Glutamatergic neuron (in vitro differentiated cells): ENCODE results near the gene FOXRED2. TPM values are rescaled to one million over a fixed set of nuclear protein-coding genes. Genes with fewer than 3 reads are reported as not detected.

Experiments used
- DNase-seq: peaks from one replicate; pipeline ENCODE4 v3.0.0; 2022
- H3K27ac Mint-ChIP-seq: one replicate; pipeline ENCODE4 v1.8.0; 2020; ENCODE audit warnings: mild to moderate bottlenecking, mixed read lengths, inconsistent platforms; ENCODE audit not compliant: unreplicated experiment
- H3K27me3 Mint-ChIP-seq: one replicate; pipeline ENCODE4 v1.8.0; 2020; ENCODE audit warnings: mild to moderate bottlenecking, moderate library complexity, mixed read lengths, inconsistent platforms; ENCODE audit not compliant: unreplicated experiment
- H3K36me3 Mint-ChIP-seq: one replicate; pipeline ENCODE4 v1.8.0; 2020; ENCODE audit warnings: mild to moderate bottlenecking, mixed read lengths, inconsistent platforms; ENCODE audit not compliant: unreplicated experiment
- H3K4me1 Mint-ChIP-seq: one replicate; pipeline ENCODE4 v1.8.0; 2020; ENCODE audit warnings: mild to moderate bottlenecking, low read depth, mixed read lengths, inconsistent platforms; ENCODE audit not compliant: unreplicated experiment
- H3K4me3 Mint-ChIP-seq: one replicate; pipeline ENCODE4 v1.8.0; 2020; ENCODE audit warnings: mild to moderate bottlenecking, mixed read lengths, inconsistent platforms; ENCODE audit not compliant: unreplicated experiment
- H3K9me3 Mint-ChIP-seq: one replicate; pipeline ENCODE4 v1.8.0; 2020; ENCODE audit warnings: mild to moderate bottlenecking, moderate library complexity, mixed read lengths, inconsistent platforms; ENCODE audit not compliant: unreplicated experiment
- total RNA-seq: library from RNA; stranded (reverse); fragmentation: NEBNext Ultra II Directional; extraction: Animal tissue kit (Norgen Biotek cat#: 25700); gene quantifications from one replicate; pipeline ENCODE4 v1.2.1, GENCODE V29; 2021; ENCODE audit not compliant: unreplicated experiment
- TF ChIP-seq, protein P1 (sequence below): fragments of 200-600 bp; sonication (generic); IDR thresholded peaks from one replicate; pipeline ENCODE4 v1.5.0; 2021; ENCODE audit not compliant: partially characterized antibody, unreplicated experiment

The FOXRED2 gene
- total RNA-seq, 1 donor from 2014 or later, result 41.6 TPM

DNA sequence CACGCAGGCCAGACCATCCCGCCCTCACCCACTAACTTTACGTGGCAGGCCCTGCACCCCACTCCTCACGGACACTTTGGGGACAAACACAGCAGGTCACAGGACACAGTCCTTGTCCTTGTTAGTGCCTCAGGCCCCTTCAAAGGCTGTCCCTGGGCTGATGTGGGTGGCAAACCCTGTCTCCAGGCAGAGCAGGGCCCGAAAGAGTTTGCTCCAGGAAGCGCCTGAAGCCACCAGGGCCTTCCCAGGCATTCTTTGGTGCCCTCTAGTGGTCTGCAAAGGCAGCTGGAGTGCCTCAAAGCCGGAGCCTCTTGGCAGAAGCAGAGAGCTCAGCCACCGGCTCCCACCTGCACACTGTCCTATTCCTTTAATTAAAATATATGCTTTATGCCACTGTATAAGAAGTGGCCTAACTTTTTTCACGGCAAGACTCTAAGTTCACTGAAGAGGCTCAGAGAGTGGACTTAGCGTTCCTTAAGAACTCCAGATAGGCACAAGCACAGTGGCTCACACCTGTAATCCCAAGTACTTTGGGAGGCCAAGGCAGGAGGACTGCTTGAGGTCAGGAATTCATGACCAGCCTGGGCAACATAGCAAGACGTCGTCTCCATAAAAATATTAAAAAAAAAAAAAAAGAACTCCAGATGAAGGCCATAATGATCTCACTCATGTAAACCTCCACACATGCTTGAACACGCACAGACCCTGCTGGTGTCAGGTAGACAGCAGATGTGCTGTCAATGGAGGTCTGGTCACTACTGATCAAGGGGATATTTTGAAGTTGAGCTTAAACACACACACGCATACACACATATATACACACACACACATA lies 36.5 kb downstream of the FOXRED2 start:
- TF ChIP-seq, protein P1, sequence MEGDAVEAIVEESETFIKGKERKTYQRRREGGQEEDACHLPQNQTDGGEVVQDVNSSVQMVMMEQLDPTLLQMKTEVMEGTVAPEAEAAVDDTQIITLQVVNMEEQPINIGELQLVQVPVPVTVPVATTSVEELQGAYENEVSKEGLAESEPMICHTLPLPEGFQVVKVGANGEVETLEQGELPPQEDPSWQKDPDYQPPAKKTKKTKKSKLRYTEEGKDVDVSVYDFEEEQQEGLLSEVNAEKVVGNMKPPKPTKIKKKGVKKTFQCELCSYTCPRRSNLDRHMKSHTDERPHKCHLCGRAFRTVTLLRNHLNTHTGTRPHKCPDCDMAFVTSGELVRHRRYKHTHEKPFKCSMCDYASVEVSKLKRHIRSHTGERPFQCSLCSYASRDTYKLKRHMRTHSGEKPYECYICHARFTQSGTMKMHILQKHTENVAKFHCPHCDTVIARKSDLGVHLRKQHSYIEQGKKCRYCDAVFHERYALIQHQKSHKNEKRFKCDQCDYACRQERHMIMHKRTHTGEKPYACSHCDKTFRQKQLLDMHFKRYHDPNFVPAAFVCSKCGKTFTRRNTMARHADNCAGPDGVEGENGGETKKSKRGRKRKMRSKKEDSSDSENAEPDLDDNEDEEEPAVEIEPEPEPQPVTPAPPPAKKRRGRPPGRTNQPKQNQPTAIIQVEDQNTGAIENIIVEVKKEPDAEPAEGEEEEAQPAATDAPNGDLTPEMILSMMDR, result peak; percentile 87
- no peaks in the 10 kb centered on the region for H3K9me3 Mint-ChIP-seq
- H3K27me3 Mint-ChIP-seq, result peaks cover 5% of the 10 kb centered on the region
- peak; percentile 83 for DNase-seq
- H3K4me3 Mint-ChIP-seq, result no peak overlapping the region
- H3K27ac Mint-ChIP-seq, result no peak overlapping the region
- H3K36me3 Mint-ChIP-seq, result peaks cover 2% of the 10 kb centered on the region
- peaks cover 5% of the 10 kb centered on the region for H3K4me1 Mint-ChIP-seq

DNA sequence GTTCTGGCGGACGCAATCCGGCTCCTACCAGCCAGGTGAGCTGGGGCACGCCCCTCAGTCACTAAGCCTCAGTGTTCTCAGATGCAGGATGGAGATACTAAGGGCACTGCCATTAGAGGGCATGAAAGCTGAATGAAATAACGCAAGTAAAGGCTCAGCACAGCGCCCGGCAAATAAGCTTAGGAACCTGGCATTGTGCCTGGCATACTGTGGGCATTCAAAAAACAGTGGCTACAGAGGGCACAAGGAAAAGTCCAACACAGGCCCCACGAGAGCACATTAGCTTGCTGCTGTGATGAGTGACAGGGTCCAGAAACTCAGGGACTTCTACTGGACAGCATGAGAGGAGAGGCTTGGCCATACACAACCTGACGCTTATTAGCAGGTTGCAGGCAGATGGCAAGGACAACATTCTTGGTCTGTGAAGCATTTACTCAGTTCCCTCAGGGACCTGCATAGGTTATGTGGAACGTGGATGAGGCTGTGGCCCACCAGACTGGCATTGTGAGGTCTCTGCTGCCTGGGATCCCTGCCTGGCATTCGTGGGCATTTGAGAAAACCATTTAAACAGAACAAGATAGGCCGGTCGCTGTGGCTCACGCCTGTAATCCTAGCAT lies 37.6 kb downstream of the FOXRED2 start:
- peak overlapping the region; percentile 22 for H3K27ac Mint-ChIP-seq
- TF ChIP-seq, protein P1, result no peak
- H3K27me3 Mint-ChIP-seq, result peaks cover 5% of the 10 kb centered on the region
- DNase-seq, result no peak
- no peak overlapping the region for H3K4me3 Mint-ChIP-seq
- H3K9me3 Mint-ChIP-seq, result no peaks in the 10 kb centered on the region
- peaks cover 4% of the 10 kb centered on the region for H3K36me3 Mint-ChIP-seq
- peaks cover 5% of the 10 kb centered on the region for H3K4me1 Mint-ChIP-seq

DNA sequence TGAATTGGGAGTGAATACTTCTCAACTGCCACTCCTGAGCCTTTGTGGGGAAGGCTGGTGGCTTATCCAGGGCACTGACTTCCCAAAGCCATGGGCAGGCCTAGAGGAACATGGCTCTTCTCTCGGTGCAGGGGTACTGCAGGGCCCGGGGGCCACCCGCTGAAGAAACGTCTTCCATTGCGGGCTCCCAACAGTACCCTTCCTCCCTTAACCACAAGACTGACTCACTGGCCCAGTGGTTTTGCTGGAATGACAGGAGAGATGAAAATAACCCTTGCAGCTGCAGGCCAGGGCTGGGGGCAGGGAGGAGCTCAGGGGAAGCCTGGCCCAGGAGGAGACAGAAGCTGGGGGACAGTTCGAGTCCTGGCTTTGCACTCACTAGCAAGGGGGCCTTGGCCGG lies 38.9 kb downstream of the FOXRED2 start:
- DNase-seq, result no peak
- Mint-ChIP-seq H3K27ac (no peak overlapping the region), H3K9me3 (no peaks in the 10 kb centered on the region), H3K36me3 (peaks cover 4% of the 10 kb centered on the region), H3K4me1 (peaks cover 5% of the 10 kb centered on the region), H3K27me3 (peaks cover 5% of the 10 kb centered on the region), H3K4me3 (no peak overlapping the region)
- TF ChIP-seq, protein P1, result no peak

DNA sequence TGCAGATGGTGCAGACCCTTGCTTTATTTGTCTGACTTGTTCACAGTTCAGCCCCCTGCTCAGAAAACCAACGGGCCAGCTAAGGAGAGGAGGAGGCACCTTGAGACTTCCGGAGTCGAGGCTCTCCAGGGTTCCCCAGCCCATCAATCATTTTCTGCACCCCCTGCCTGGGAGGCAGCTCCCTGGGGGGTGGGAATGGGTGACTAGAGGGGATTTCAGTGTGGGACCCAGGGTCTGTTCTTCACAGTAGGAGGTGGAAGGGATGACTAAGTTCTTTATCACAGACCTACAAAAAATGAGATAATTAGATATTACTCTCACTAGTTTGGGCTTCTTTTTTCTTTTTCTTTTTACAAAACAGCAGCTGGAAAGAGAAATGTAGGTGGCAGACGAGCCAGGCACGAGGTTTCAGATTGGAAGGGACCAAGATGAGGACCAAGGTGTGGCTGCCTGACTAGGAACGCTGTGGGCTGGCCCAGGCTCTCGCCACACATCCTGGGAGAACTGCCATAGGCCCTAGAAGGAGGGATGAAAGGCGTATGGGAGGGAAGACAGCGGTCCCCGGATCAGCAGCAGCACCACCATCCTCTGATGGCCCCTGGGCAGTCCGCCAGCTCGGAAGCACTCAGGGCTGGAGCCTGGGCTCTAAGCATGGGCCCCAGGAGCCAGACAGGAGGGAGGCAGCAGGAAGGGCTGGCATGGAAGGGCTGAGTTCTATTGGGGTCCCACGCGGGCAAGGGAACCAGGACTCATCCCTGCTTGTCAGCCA lies 39.6 kb downstream of the FOXRED2 start:
- peaks cover 4% of the 10 kb centered on the region for H3K36me3 Mint-ChIP-seq
- no peaks in the 10 kb centered on the region for H3K9me3 Mint-ChIP-seq
- peaks cover 8% of the 10 kb centered on the region for H3K4me1 Mint-ChIP-seq
- no peak for DNase-seq
- peaks cover 5% of the 10 kb centered on the region for H3K27me3 Mint-ChIP-seq
- TF ChIP-seq, protein P1, result no peak
- no peak overlapping the region for H3K27ac Mint-ChIP-seq
- no peak overlapping the region for H3K4me3 Mint-ChIP-seq
